NCI-H1436 (cell line): ENCODE results near the gene WASF2.
"Not testable (repeated sequence)": the region's sequence is repeated elsewhere in the genome, so short reads cannot be mapped to it uniquely, and the experiment has no call there.

Experiments used
- DNase-seq: peaks from one replicate; lab custom pipeline; 2025; lab: John Stamatoyannopoulos, UW

The WASF2 gene

GRCh38 chr1:27397749-27398148 lies 92.2 kb downstream of the WASF2 start:
- DNase-seq: no peak

GRCh38 chr1:27397110-27397509 lies 92.9 kb downstream of the WASF2 start:
- no peak for DNase-seq

GRCh38 chr1:27395441-27396195 lies 94.3 kb downstream of the WASF2 start:
- DNase-seq: peak; percentile 75

DNA sequence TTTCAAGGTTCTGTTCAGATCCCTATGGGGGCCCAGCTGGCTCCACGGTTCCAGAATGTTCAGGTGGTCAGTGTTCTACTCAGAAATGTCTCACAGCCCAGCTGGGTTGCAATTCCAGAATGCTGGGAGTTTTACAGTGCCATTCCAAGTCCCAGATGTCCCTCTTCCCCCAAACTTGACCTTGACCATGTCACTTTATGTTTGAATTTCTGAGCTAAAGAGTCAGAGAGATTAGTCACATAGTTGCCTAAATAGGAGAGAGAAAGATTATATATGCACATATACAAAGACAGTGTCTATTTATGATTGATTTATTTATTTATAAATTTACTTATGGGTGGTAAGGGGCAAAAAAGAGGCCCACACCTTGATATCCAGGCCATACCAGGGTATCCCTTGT lies 95.0 kb downstream of the WASF2 start:
- DNase-seq: no peak

- DNase-seq: no peak
Observed at GRCh38 chr1:27394282-27394658, 95.7 kb downstream of the WASF2 start.

DNA sequence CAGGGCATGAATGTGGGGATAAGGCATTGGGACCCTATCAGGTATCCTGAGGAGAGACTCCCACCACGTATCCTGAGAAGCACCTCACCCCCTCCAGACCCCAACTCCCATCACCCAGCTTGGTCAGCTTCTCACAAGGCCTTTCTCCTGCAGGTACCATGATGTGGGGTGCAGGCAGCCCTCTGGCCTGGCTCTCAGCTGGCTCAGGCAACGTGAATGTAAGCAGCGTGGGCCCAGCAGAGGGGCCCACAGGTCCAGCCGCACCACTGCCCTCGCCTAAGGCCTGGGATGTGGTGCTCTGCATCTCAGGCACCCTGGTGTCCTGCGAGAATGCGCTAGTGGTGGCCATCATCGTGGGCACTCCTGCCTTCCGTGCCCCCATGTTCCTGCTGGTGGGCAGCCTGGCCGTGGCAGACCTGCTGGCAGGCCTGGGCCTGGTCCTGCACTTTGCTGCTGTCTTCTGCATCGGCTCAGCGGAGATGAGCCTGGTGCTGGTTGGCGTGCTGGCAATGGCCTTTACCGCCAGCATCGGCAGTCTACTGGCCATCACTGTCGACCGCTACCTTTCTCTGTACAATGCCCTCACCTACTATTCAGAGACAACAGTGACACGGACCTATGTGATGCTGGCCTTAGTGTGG lies 96.2 kb downstream of the WASF2 start:
- DNase-seq: no peak

GRCh38 chr1:27392778-27393635 lies 97.0 kb downstream of the WASF2 start:
- no peak for DNase-seq

DNA sequence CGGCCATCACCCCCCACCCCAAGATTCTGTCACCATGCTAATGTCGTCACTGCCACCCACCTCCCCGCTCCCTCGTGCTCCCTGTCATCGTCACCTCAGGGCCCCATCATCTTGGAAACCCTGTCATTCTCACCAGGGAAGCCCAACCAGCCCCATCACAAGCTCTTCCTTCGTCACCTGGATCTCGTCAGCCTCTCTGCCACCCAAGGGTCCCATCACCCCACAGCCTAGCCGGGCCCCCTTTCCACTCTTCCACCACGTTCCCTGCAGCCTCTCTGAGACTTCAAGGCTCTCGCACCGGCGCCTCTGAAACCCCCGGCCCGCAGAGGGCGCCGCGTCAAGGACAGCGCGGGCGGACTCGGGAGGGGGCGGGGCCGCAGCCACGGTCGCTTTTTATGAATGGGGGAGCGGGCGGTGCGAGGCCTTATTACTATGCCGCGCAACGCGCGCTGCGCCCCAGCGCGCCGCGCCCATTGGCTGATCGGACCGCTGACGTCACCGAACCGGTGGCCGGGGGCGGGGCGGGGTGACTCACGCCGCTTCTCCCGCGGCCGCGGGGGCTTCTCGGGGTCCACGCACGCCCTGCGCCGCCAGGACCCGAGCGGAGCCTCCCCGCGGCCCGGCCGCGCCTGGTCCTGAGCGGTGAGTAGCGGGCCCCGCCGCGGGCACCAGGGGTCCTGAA lies 97.7 kb downstream of the WASF2 start, which contains the start of gene GPR3:
Gene GPR3, plus strand, starts transcription at position 527 of the 682 bp plus-strand sequence. CDS start 1,177 bp downstream, outside the sequence.
- DNase-seq: peak; percentile 90

DNA sequence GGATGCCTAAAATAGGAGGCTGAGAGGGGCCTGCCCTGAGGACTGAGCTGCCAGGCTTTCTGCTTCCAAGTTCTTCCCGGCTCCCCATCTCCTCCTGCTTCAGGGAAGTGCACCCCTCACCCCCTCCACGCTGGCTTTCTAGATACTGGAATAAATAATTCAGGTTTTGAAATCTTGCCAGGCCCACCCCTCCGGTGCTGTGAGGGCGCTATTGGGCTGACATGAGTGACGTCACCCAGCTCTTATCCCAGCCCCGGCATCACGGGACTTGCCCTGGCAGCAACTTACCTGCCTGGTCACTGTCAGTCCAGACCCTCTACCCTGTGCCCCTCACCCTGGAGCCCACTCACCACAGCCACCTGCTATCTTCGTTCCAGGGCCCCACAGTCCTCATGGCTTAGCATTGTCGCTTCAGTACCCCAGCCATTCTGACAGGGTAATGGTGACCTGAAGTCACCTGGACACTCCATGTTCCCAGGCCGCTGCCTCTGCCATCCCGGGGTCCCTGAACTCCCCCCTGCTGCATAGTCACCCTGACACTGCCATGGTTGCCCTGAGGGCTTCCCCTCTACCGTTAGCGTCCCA lies 98.4 kb downstream of the WASF2 start:
- DNase-seq: peak; percentile 74

DNA sequence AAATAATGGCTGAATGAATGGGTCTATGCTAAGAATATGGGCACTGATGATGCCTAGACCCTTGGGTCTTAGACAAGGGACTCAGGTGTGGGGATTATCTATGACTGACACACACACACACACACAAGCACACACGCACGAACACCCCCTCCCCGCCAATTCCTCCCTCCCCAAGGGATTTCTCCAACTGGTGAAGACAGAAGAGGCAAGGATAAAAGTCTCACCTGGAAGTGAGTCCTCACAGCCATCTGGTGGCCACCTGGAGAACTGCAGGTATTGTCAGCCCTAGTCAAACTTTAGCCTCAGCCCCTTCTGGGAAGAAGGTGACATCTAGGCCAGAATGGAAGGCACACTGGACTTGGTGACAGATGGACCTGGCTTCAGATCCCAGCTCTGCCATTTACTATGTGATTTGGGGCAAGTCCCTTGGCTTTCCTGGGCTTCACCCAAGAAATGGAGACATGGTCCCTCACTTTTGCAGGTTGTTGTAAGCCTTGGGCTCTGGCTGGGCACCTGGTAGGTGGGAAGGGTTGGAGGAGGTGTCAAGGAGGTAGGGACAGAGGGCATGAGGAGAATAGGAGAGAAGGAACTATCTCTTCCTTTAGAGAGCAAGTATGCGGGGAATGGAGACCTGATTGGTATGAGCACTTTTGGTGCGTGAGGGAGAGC lies 101.5 kb downstream of the WASF2 start:
- peak; percentile 65 for DNase-seq

DNA sequence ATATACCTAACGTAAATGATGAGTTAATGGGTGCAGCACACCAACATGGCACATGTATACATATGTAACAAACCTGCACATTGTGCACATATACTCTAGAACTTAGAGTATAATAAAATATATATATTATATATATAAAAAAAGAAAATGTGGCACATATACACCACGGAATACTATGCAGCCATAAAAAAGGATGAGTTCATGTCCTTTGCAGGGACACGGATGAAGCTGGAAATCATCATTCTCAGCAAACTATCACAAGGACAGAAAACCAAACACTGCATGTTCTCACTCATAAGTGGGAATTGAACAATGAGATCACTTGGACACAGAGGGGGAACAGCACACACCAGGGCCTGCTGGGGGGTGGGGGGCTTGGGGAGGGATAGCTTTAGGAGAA lies 105.2 kb downstream of the WASF2 start:
- DNase-seq: not testable (repeated sequence)

DNA sequence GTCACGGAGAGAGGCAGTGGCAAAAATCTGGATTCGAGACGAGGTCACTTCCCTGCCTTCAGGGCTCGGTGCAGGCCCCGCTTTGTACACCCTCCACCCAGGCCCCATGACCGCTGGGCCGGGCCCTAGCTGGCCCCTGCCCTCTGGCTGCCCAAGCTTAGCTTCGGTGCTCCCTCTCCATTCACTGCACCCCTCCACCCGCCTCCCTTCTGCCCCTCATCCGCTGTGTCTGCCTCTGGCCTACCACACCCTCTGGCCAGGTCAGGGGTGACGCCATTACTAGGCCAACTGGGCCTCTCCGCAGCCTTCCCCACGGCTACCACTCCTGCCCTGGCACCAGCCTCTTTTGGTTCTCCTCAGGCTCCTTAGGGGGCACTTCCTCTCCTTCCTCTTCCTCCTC lies 106.3 kb downstream of the WASF2 start:
- no peak for DNase-seq

DNA sequence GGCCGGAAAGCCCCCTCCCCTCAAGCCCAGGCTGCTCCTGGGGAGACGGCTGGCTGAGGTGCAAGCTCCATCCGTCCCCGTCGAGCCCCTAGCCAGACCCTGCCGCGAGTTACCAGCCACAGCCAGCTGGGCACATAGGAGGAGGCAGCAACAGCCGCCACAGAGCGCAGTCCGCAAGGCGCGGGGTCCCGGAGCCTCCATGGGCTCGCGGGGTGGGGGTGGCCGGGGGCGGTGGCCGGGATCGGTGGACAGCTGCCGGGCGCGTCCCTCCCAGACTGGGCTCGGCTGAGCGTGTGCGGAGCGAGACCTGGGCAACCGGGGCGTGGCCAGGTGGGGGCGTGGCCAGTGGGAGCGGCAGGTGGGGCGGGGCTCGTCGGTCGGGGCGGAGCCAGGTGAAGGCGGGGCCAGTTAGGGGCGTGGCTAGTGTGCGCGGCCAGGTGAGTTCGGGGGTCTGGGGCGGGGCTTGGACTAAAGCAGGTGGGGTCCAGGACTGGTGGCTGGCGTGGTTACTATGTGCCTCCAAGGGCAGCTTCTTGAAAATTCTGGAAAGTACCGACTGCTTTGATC lies 106.8 kb downstream of the WASF2 start, which contains the start of gene CD164L2:
Gene CD164L2, minus strand, starts transcription at position 295 of the 567 bp plus-strand sequence. Its CDS starts 94 bp downstream, at position 201.
- peak; percentile 32 for DNase-seq

DNA sequence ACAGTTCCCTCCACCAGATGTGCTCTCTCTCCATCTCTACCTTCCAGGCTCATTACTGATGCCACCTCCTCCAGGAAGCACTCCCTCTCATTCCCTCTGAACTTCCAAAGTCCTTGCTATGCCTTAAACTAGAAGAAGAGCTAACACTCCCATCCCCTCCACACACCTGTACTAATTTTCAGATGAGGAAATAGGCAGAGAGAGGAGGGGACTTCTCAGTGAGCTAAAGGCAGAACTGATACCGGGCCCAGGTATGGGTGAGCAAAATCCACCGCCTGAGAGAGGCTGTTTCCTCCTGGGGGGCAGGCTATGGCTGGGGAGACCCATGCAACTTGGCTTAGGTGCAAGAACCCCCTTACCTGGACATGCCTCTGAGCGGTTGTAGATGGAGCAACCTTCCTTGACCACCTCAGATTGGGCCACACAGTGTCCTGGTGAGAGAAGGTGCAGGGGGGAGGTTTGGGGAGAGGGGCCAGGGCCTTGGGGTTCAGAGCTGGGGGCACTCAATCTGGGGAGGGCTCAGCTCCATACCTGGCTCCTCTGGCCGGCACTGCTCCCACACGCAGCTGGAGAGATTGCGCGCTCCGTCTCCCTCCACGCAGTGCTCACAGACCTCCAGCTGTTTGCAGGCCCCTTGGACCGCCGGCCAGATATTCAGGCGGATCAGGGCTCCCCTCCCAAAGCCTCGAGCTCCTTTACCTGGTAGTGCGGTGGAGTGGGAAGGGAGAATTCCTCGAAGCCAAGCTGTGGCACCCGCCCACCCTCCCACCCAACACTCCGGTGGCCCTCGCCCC lies 107.8 kb downstream of the WASF2 start:
- no peak for DNase-seq

GRCh38 chr1:27380766-27381733 lies 108.9 kb downstream of the WASF2 start:
- DNase-seq: no peak

DNA sequence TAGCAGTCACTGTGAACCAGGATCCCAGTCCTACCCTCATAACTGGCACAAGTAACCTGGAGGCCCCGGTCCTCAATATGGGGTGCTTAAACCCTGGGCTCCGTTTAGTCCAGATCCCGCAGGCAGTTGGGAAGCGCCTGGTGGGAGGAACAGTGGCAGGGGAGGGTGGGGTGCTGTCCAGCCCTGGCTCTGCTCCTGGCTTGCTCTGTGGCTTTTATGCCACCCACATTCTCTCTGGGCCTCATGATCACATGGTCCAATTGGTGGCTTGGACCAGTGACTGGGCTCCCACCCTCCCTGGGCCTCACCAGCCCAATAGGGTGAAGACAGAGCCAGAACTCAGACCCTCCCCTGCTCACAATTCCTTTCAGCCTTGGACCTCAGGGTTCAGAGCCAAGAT lies 109.7 kb downstream of the WASF2 start:
- DNase-seq: no peak

DNA sequence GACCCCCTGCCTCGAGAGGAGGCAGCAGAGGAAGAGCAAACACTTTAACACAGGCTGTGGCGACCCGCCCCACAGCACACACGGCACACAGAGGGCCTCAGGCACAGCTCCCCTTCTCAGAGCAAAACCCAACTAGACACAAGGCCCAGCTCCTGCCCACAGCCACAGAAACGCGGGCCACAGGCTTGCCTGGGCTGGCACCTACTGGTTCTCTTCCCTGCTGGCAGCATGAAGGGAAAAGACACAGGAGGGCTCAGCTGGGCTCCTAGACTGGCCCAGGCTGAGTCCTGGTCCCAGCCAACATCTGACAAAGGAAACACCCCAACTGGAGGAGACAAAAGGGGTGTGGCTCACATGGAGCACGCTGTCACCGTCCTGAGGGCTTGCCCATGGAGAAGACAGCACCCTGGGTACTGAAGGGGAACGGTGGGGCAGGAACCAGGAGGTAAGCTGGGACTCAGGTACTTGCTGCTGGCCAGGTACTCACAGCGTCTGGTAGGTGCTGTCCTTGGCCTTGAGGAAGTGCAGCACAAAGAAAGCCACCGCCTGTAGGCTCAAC lies 110.3 kb downstream of the WASF2 start:
- no peak for DNase-seq

DNA sequence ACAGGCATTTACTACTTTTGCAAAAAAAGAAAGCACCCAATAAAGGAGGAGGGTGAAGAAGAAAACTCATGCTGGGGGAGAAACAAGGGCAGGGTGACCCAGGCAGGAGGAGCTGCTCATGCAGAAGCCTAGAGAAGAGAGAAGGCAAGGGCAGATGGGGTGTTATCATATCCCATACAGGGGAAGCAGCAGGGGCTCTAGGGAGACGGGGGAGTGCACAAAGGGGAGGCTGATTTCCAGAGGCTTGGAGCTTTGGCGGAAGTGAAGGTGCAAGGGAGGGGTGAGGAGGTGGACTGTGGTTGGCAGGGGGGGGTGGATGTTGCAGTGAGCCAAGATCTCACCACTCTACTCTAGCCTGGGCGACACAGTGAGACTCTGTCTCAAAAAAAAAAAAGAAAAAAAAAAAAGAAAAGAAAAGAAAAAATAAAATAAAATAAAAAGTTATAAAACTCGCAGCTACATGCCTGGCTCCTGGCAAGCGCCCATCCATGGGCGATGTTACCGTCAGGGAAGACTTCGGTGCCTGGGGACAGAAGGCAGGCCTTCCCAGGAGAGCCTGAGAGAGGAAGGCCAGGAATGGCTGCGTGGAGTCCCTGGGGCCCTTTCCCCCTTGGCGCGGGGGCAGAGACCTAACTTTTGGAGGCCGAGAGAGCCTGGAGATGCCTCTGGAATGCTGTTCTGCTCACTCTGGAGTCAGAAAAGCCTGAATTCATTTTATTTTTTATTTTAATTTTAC lies 112.0 kb downstream of the WASF2 start:
- DNase-seq: no peak
